IMR-90 (cell line): ENCODE data around the gene WIPF1. TPM values are rescaled to one million over a fixed set of nuclear protein-coding genes. Genes with fewer than 3 reads are reported as not detected.

ENCODE experiments used
- ATAC-seq: fragments of 200-7000 bp; cut with Tn5 transposase; 2 replicates; pipeline ENCODE4 v1.9.1; 2020; ENCODE audit warnings: low read depth, mild to moderate bottlenecking, moderate library complexity
- BruUV-seq: library from RNA; stranded (reverse); fragments of 400-500 nt; replicated peaks from 2 replicates; lab custom pipeline; 2021; lab: Mats Ljungman, UMichigan
- CTCF ChIA-PET: fragments of 300-600 bp; formaldehyde crosslinking; extraction: SDS; loops from one replicate; lab custom pipeline; 2021; ENCODE audit warnings: antibody characterized with exemption; lab: Yijun Ruan, JAX
- POLR2A ChIA-PET: fragments of 300-600 bp; sonication (Branson Sonifier 250); formaldehyde crosslinking; loops from one replicate; lab custom pipeline; 2022; ENCODE audit warnings: antibody characterized with exemption; ENCODE audit not compliant: unreplicated experiment; lab: Charles Lee
- DNase-seq: peaks from one replicate; pipeline ENCODE4 v3.0.0; 2013
- H2AFZ ChIP-seq: replicated peaks from 2 replicates; pipeline ENCODE3; 2013; ENCODE audit warnings: low read length, mild to moderate bottlenecking; ENCODE audit not compliant: poor library complexity
- H2AK5ac ChIP-seq: 2 replicates; pipeline ENCODE4 v1.6.1; 2013; ENCODE audit warnings: low read depth, low read length, inconsistent platforms
- H2AK9ac ChIP-seq: replicated peaks from 2 replicates; pipeline ENCODE3; 2013; ENCODE audit warnings: mild to moderate bottlenecking, low read depth, low read length, moderate library complexity; ENCODE audit not compliant: poor library complexity
- H2BK120ac ChIP-seq: 2 replicates; pipeline ENCODE4 v1.6.1; 2013; ENCODE audit warnings: low read depth, low read length, inconsistent platforms
- H2BK15ac ChIP-seq: 3 replicates; pipeline ENCODE4 v1.6.1; 2013; ENCODE audit warnings: low read depth, low read length, inconsistent platforms
- H2BK20ac ChIP-seq: 2 replicates; pipeline ENCODE4 v1.6.1; 2013; ENCODE audit warnings: low read depth, mild to moderate bottlenecking, inconsistent platforms, low read length, moderate library complexity
- H2BK5ac ChIP-seq: 2 replicates; pipeline ENCODE4 v1.6.1; 2013; ENCODE audit warnings: mild to moderate bottlenecking, low read depth, low read length, inconsistent platforms; ENCODE audit not compliant: poor library complexity, severe bottlenecking
- H3K14ac ChIP-seq: replicated peaks from 2 replicates; pipeline ENCODE4 v1.6.1; 2013; ENCODE audit warnings: low read depth, low read length, inconsistent platforms
- H3K18ac ChIP-seq: 2 replicates; pipeline ENCODE4 v1.6.1; 2013; ENCODE audit warnings: low read depth, low read length, control low read depth
- H3K23ac ChIP-seq: 2 replicates; pipeline ENCODE4 v1.6.1; 2013; ENCODE audit warnings: low read depth, low read length, inconsistent platforms
- H3K27ac ChIP-seq: 2 replicates; pipeline ENCODE4 v1.5.1; 2013; ENCODE audit warnings: mild to moderate bottlenecking, control low read depth, low read length; ENCODE audit not compliant: insufficient read depth
- H3K27me3 ChIP-seq: 2 replicates; pipeline ENCODE4 v1.6.1; 2013; ENCODE audit warnings: low read length; ENCODE audit not compliant: control insufficient read depth, insufficient read depth
- H3K36me3 ChIP-seq: 2 replicates; pipeline ENCODE4 v1.6.1; 2013; ENCODE audit warnings: low read length, mixed read lengths; ENCODE audit not compliant: control insufficient read depth, insufficient read depth
- H3K4ac ChIP-seq: 2 replicates; pipeline ENCODE4 v1.6.1; 2013; ENCODE audit warnings: low read depth, low read length, inconsistent platforms
- H3K4me1 ChIP-seq: 2 replicates; pipeline ENCODE4 v1.6.1; 2013; ENCODE audit warnings: low read length, mixed read lengths; ENCODE audit not compliant: control insufficient read depth, insufficient read depth
- H3K4me2 ChIP-seq: 2 replicates; pipeline ENCODE4 v1.6.1; 2013; ENCODE audit warnings: low read depth, mild to moderate bottlenecking, control low read depth, low read length, moderate library complexity
- H3K4me3 ChIP-seq: 2 replicates; pipeline ENCODE4 v1.5.1; 2013; ENCODE audit warnings: low read depth, mild to moderate bottlenecking, control low read depth, low read length, moderate library complexity; ENCODE audit not compliant: insufficient read depth
- H3K56ac ChIP-seq: 2 replicates; pipeline ENCODE4 v1.6.1; 2013; ENCODE audit warnings: low read length, inconsistent platforms; ENCODE audit not compliant: insufficient read depth; ENCODE audit errors: extremely low read depth
- H3K79me1 ChIP-seq, 2 experiments: 2 replicates each; pipeline ENCODE4 v1.6.1; 2013; ENCODE audit warnings: low read length in 2 of 2, inconsistent platforms in 1 of 2, low read depth in 1 of 2
- H3K9ac ChIP-seq: 2 replicates; pipeline ENCODE4 v1.6.1; 2013; ENCODE audit warnings: low read depth, low read length, control low read depth
- H3K9me1 ChIP-seq: 2 replicates; pipeline ENCODE4 v1.6.1; 2013; ENCODE audit warnings: low read length, inconsistent platforms; ENCODE audit not compliant: insufficient read depth
- H3K9me3 ChIP-seq: 2 replicates; pipeline ENCODE4 v1.6.1; 2013; ENCODE audit warnings: low read length; ENCODE audit not compliant: control insufficient read depth, insufficient read depth
- H4K20me1 ChIP-seq: 2 replicates; pipeline ENCODE4 v1.6.1; 2013; ENCODE audit warnings: low read length, inconsistent platforms; ENCODE audit not compliant: insufficient read depth
- H4K5ac ChIP-seq: 2 replicates; pipeline ENCODE4 v1.6.1; 2013; ENCODE audit warnings: mild to moderate bottlenecking, low read depth, low read length, control low read depth
- H4K8ac ChIP-seq, 2 experiments: 2 replicates each; pipeline ENCODE4 v1.6.1; 2013; ENCODE audit warnings: low read depth in 2 of 2, low read length in 2 of 2, control low read depth in 1 of 2, inconsistent platforms in 1 of 2
- H4K91ac ChIP-seq: 2 replicates; pipeline ENCODE4 v1.6.1; 2013; ENCODE audit warnings: low read depth, low read length, inconsistent platforms; ENCODE audit not compliant: insufficient read depth
- BHLHE40 ChIP-seq: fragments of 150-350 bp; IDR thresholded peaks from 2 replicates; pipeline ENCODE4 v1.6.1; 2016; ENCODE audit warnings: mild to moderate bottlenecking, low read depth, low read length
- CEBPB ChIP-seq: IDR thresholded peaks from 2 replicates; pipeline ENCODE4 v1.6.1; 2012; ENCODE audit warnings: low read depth, low read length, improper control_type of control experiment
- CHD1 ChIP-seq: IDR thresholded peaks from 2 replicates; pipeline ENCODE4 v1.6.1; 2012; ENCODE audit warnings: low read depth, low read length, improper control_type of control experiment
- CTCF ChIP-seq: conservative IDR thresholded peaks from 2 replicates; pipeline ENCODE4 v1.5.1; 2012; ENCODE audit warnings: mild to moderate bottlenecking, low read depth, low read length, improper control_type of control experiment
- ELK1 ChIP-seq: fragments of 150-350 bp; IDR thresholded peaks from 2 replicates; pipeline ENCODE4 v1.6.1; 2016; ENCODE audit warnings: low read depth, mild to moderate bottlenecking, low read length, moderate library complexity, borderline replicate concordance
- FOS ChIP-seq: fragments of 150-350 bp; IDR thresholded peaks from 2 replicates; pipeline ENCODE4 v1.6.1; 2016; ENCODE audit warnings: low read depth, low read length
- MAFK ChIP-seq: IDR thresholded peaks from 2 replicates; pipeline ENCODE4 v1.6.1; 2012; ENCODE audit warnings: low read depth, low read length, improper control_type of control experiment
- MAZ ChIP-seq: IDR thresholded peaks from 2 replicates; pipeline ENCODE4 v1.6.1; 2012; ENCODE audit warnings: low read depth, mild to moderate bottlenecking, low read length, improper control_type of control experiment, moderate library complexity, borderline replicate concordance
- MXI1 ChIP-seq: IDR thresholded peaks from 2 replicates; pipeline ENCODE4 v1.6.1; 2012; ENCODE audit warnings: low read depth, mild to moderate bottlenecking, low read length, moderate library complexity, borderline replicate concordance
- NFE2L2 ChIP-seq: fragments of 150-350 bp; IDR thresholded peaks from 2 replicates; pipeline ENCODE4 v1.6.1; 2016; ENCODE audit warnings: low read depth, mild to moderate bottlenecking, low read length
- POLR2A ChIP-seq: IDR thresholded peaks from 2 replicates; pipeline ENCODE4 v1.6.1; 2012; ENCODE audit warnings: mild to moderate bottlenecking, low read depth, low read length
- RAD21 ChIP-seq: IDR thresholded peaks from 2 replicates; pipeline ENCODE4 v1.6.1; 2012; ENCODE audit warnings: low read length, improper control_type of control experiment
- RCOR1 ChIP-seq: IDR thresholded peaks from 2 replicates; pipeline ENCODE4 v1.6.1; 2012; ENCODE audit warnings: mild to moderate bottlenecking, low read length, improper control_type of control experiment; ENCODE audit not compliant: insufficient replicate concordance
- RFX5 ChIP-seq: IDR thresholded peaks from 2 replicates; pipeline ENCODE4 v1.8.0; 2012; ENCODE audit warnings: low read depth, mild to moderate bottlenecking, low read length, moderate library complexity
- SMC3 ChIP-seq: fragments of 150-350 bp; IDR thresholded peaks from 2 replicates; pipeline ENCODE4 v1.6.1; 2016; ENCODE audit warnings: low read depth, mild to moderate bottlenecking, antibody characterized with exemption, low read length, moderate library complexity
- WGBS, 2 experiments: methylation state at CpG; one replicate each; pipeline versions ENCODE4 v1.1.5 to v1.1.7; 2013; ENCODE audit warnings: missing lambda C conversion rate in 2 of 2; ENCODE audit not compliant: insufficient read length in 1 of 2; ENCODE audit errors: extremely low coverage in 2 of 2; 5-methylcytosine and 5-hydroxymethylcytosine counted together
- dilution Hi-C: fragments of 300-500 bp; cut with HindIII; formaldehyde crosslinking; loops from one replicate; pipeline ENCODE4 v1.14.3; 2018; ENCODE audit warnings: low sequenced_read_pairs; ENCODE audit not compliant: unreplicated experiment
- in situ Hi-C: fragments of 300-500 bp; cut with MboI; formaldehyde crosslinking; loops from 3 replicates; pipeline ENCODE4 v1.14.3; 2019; ENCODE audit warnings: low sequenced_read_pairs, inconsistent platforms, mixed read lengths
- intact Hi-C: fragments of 100-400 bp; cut with micrococcal nuclease; formaldehyde crosslinking; loops from 2 replicates; pipeline ENCODE4 v1.10.0; 2022
- polyA plus RNA-seq, 3 experiments: library from polyadenylated mRNA; depleted of rRNA; stranded (reverse); fragments of >200 nt; gene quantifications; 2 replicates each; pipeline ENCODE4 v1.2.3, GENCODE V29; 2012; ENCODE audit warnings: low replicate concordance in 1 of 3
- total RNA-seq: library from RNA; depleted of rRNA; stranded (reverse); fragments of >200 nt; gene quantifications from 2 replicates; pipeline ENCODE4 v1.2.3, GENCODE V29; 2012
- TF ChIP-seq, protein P1 (sequence below): fragments of 150-350 bp; IDR thresholded peaks from 2 replicates; pipeline ENCODE4 v1.6.1; 2017; ENCODE audit warnings: mild to moderate bottlenecking, antibody characterized with exemption, low read length, low read depth

Gene WIPF1
- total and polyA plus RNA-seq, 2 of the 4 experiments (the other 2 are of a cell fraction), result 2.7 to 13.5 TPM

DNA sequence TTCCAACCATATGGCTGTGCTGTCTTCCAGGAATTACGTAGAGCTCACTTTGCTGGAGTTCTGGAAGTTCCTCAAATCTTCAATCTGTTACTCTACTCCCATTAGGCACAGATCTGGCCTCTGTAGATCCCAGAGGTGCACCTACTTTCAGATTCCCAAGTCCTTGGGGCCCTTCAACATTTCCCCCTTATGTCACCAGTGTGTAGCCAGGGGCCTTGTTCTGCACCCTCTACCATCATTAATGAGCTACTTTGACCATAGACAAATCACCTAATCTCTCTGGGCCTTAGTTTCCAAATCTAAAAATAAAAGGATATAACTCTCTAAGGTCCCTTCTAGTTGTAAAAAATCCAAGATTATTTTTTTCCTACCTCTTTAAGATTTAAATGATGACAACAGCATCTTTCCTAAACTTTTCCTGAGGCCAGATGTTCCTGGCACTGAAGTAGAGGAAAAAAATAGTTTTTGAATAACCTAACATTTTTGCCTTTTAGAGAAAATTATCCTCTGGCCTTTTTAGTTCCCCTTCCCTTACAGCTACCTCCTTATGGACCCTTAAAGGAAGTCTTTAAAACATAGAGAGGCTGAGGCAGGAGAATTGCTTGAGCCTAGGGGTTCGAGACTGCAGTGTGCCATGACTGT lies 31.0 kb upstream of the WIPF1 start:
- Histone ChIP-seq H3K23ac (no peak overlapping the region), H3K9me1 (peaks cover 14% of the 10 kb centered on the region), H3K27ac (no peak overlapping the region), H3K36me3 (no peaks in the 10 kb centered on the region; the same call in 1 of the 2 replicates), H2BK20ac (no peak overlapping the region; the same call in 1 of the 2 replicates), H3K4me3 (no peak overlapping the region), H2AK5ac (no peak overlapping the region), H4K20me1 (peaks cover 3% of the 10 kb centered on the region; the same call in 1 of the 2 replicates), H3K9ac (no peak overlapping the region), H3K27me3 (no peaks in the 10 kb centered on the region), H4K8ac (no peak overlapping the region), H3K4me2 (no peak overlapping the region), H3K18ac (no peak overlapping the region), H2BK5ac (no peak overlapping the region), H4K5ac (no peak overlapping the region), H2AFZ (no peak overlapping the region), H3K79me1 (peaks cover 3 to 40% of the 10 kb centered on the region in 2 experiments; a peak in 2 of 4 replicates), H3K14ac (no peak overlapping the region), H3K9me3 (no peaks in the 10 kb centered on the region), H3K56ac (no peak overlapping the region), H3K4me1 (peaks cover 12% of the 10 kb centered on the region), H4K91ac (no peak overlapping the region), H2BK15ac (no peak overlapping the region), H2BK120ac (no peak overlapping the region), H3K4ac (no peak overlapping the region), H2AK9ac (no peak overlapping the region)
- in situ Hi-C loops (no loop called here), intact Hi-C loops (loop anchor here (5.0 kb wide), 1 partner anchor 49 kb away; no protein-coding TSS in a partner anchor), dilution Hi-C loops (no loop called here)
- ATAC-seq, result no peak
- POLR2A ChIA-PET, result no interaction called here
- TF ChIP-seq BHLHE40 (no peak), ELK1 (no peak), CTCF (no peak), MAFK (no peak), RAD21 (no peak), RFX5 (no peak), RCOR1 (no peak), POLR2A (no peak), NFE2L2 (no peak), CHD1 (no peak), MXI1 (no peak), CEBPB (no peak), SMC3 (no peak), MAZ (no peak), FOS (no peak)
- TF ChIP-seq, protein P1, sequence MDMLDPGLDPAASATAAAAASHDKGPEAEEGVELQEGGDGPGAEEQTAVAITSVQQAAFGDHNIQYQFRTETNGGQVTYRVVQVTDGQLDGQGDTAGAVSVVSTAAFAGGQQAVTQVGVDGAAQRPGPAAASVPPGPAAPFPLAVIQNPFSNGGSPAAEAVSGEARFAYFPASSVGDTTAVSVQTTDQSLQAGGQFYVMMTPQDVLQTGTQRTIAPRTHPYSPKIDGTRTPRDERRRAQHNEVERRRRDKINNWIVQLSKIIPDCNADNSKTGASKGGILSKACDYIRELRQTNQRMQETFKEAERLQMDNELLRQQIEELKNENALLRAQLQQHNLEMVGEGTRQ, result no peak
- no peak for DNase-seq
- BruUV-seq, result no TSS peak
- CTCF ChIA-PET, result no interaction called here
- 100% methylated on average over 2 of the region's 2 CpGs; no CpG with 5 or more reads in 1 of the 2 experiments for WGBS, 2 experiments
